Measurements from ENCODE around the gene GAGE10. TPM values are rescaled to one million over a fixed set of nuclear protein-coding genes. Genes with fewer than 3 reads are reported as not detected.

GAGE10 gene
- not detected in 2 replicates for total RNA-seq (2014; rRNA removed; shearing (Covaris generic))
- polyA plus RNA-seq (2014; cell fraction: nucleus; rRNA removed), result not detected in 2 replicates

- no peak for DNase-seq (ENCODE audit: extremely low read depth, low read depth)
These were observed at the start of gene GAGE10 for GRCh38 chrX:49303346-49303745. Gene GAGE10, plus strand, starts transcription at chrX:49303646. Its CDS starts 1,214 bp downstream, at chrX:49304860.

- no peak for DNase-seq (ENCODE audit: extremely low read depth, low read depth)
These were observed 48.8 kb upstream of the GAGE10 start for GRCh38 chrX:49254639-49255038.

GRCh38 chrX:49256268-49256995 is 47.0 kb upstream of the GAGE10 start:
- DNase-seq (ENCODE audit: extremely low read depth, low read depth), result no peak

- no peak for DNase-seq (ENCODE audit: extremely low read depth, low read depth)
These were observed 46.2 kb upstream of the GAGE10 start for GRCh38 chrX:49257074-49257790.

GRCh38 chrX:49257846-49258748 is 45.3 kb upstream of the GAGE10 start:
- DNase-seq (ENCODE audit: extremely low read depth, low read depth), result no peak

- no peak for DNase-seq (ENCODE audit: extremely low read depth, low read depth)
These were observed 44.7 kb upstream of the GAGE10 start for GRCh38 chrX:49258749-49259124.

- DNase-seq (ENCODE audit: extremely low read depth, low read depth), result no peak
These were observed 43.0 kb upstream of the GAGE10 start for GRCh38 chrX:49260221-49260985.

- no peak for DNase-seq (ENCODE audit: extremely low read depth, low read depth)
These were observed 40.8 kb upstream of the GAGE10 start for GRCh38 chrX:49262603-49263002.

GRCh38 chrX:49263631-49264030 is 39.8 kb upstream of the GAGE10 start:
- DNase-seq (ENCODE audit: extremely low read depth, low read depth), result no peak

- DNase-seq (ENCODE audit: extremely low read depth, low read depth), result no peak
These were observed 39.0 kb upstream of the GAGE10 start, which contains the start of gene FOXP3 for GRCh38 chrX:49264460-49264859. Gene FOXP3, minus strand, starts transcription at chrX:49264710. Its CDS starts 6,205 bp downstream, at chrX:49258505.

GRCh38 chrX:49266523-49267445 is 36.7 kb upstream of the GAGE10 start:
- no peak for DNase-seq (ENCODE audit: extremely low read depth, low read depth)

- no peak for DNase-seq (ENCODE audit: extremely low read depth, low read depth)
These were observed 34.8 kb upstream of the GAGE10 start for GRCh38 chrX:49268702-49269009.

- DNase-seq (ENCODE audit: extremely low read depth, low read depth), result peak; percentile 98
These were observed 34.3 kb upstream of the GAGE10 start for GRCh38 chrX:49269010-49269766.

- DNase-seq (ENCODE audit: extremely low read depth, low read depth), result no peak
These were observed 33.6 kb upstream of the GAGE10 start, which contains the start of gene PPP1R3F for GRCh38 chrX:49269767-49270248. Gene PPP1R3F, plus strand, starts transcription at chrX:49269793. Its CDS starts 77 bp downstream, at chrX:49269870.

GRCh38 chrX:49270249-49270921 is 33.1 kb upstream of the GAGE10 start:
- DNase-seq (ENCODE audit: extremely low read depth, low read depth), result no peak

- no peak for DNase-seq (ENCODE audit: extremely low read depth, low read depth)
These were observed 32.1 kb upstream of the GAGE10 start for GRCh38 chrX:49271341-49271740.

- no peak for DNase-seq (ENCODE audit: extremely low read depth, low read depth)
These were observed 31.0 kb upstream of the GAGE10 start for GRCh38 chrX:49272421-49272820.
